GM18526 (cell line): Measurements from ENCODE around the gene ENTHD1.

Source experiments
- POLR2A ChIP-seq: IDR thresholded peaks from 3 replicates; pipeline ENCODE4 v1.6.1; 2011; ENCODE audit not compliant: insufficient read length; ENCODE audit errors: extremely low read depth

The ENTHD1 gene

DNA sequence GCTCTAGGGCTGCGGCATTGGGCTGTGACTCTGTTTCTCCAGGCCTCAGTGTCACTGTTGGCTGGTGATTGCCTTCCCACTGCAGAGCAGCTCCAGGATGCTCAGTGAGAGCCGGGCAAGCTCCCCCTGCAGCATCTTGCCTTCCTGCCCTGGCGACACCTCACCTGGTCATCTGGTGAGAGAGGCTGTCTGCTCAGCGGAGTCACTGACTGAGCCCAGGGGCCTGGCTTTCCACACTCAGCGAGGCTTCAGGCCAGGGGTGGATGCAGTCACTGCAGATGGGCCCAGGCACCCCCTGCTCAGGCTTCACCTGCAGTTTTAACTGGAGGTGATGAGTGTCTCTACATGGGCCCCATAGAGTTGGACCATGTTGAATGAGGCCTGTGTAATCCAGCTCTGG, 186.2 kb downstream of the ENTHD1 start:
- TF ChIP-seq POLR2A, result no peak

GRCh38 chr22:39706376-39707140, 187.0 kb downstream of the ENTHD1 start:
- no peak for TF ChIP-seq POLR2A

DNA sequence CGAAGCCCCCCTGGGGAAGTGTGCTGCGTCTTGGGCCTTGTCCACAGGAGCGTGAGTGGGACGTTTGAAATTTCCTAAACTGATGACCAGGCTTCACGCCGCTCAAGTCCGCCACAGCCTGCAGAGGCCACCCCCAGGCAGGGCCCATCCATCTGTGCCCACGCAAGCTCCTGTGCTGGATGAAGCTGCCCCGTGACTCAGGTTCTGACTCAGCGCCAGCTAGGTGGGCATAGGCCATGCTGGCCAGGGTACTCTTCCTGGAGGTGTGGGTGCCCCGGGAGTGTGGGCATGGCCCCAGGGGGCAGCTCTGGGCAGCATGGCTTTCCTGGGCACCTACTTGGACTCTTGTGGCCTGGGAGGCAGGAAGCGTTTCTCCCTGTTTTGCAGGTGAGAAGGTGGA, 188.2 kb downstream of the ENTHD1 start:
- TF ChIP-seq POLR2A, result no peak

GRCh38 chr22:39703928-39704639, 189.5 kb downstream of the ENTHD1 start:
- TF ChIP-seq POLR2A, result no peak

DNA sequence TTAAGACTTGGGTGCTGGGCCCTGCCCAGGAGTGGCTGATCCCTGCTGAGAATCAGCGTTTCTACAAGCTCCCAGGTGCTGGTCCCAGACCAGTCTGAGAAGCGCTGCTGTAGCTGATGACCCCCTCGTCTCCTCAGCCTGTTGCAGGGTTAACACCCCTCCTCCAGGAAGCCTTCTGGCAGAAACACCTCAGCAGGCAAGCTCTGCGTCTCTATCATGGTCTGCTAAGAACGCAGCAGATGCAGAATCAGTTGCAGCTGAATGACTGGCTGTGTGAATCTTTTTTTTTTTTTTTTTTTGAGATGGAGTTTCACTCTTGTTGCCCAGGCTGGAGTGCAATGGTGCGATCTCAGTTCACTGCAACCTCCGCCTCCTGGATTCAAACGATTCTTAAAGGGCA, 190.5 kb downstream of the ENTHD1 start:
- no peak for TF ChIP-seq POLR2A

DNA sequence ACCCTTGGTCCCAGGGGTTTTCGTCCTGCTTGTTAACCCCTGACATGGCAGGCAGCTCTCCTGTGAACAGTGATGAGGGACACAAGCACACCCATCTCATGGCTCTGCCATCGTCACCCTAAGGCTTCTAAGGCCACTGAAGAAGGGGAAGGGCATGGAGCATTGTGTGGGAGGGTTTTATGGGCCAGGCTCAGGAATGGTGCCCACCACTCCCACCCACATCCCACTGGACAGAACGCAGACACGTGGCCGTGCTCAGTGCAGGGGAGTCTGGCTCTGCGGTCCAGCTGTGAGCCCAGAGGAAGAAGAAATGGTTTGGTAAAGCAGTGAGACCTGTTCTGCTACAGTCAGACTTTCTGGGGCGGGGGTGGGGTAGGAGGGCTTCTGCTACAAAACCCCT, 193.0 kb downstream of the ENTHD1 start:
- TF ChIP-seq POLR2A, result no peak

- TF ChIP-seq POLR2A, result no peak
Measured at GRCh38 chr22:39699631-39700360, 193.8 kb downstream of the ENTHD1 start.

DNA sequence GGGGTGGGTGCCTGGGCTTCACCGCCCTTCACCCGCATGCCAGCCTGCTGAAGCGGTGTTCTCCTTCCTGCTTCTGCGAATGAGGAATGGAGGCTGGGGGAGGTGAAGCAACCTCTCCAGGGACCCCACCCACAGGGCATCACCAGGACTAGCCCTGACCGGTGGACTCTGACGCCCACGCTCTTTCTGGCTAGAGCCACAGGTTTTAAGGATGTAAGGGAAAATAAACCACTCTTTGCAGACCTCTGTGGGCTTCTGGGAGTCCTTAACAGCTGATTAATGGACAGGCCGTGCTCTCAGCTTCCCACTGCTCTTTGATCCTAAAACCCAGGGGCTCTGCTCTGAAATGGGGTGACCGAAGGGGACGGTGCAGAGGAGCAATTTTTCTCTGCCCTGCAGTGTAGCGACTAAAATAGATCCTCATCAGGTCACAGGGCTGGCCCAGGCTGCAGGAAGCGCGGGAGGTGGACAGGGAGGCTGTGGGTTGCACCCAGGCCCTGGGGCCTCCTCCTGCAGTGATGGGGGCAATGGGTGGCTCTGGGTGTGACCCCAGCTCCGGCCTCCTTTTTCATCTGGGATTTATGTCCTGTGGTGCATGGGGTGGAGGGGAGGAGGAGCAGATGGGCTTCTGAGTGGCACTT, 195.7 kb downstream of the ENTHD1 start:
- TF ChIP-seq POLR2A, result no peak

DNA sequence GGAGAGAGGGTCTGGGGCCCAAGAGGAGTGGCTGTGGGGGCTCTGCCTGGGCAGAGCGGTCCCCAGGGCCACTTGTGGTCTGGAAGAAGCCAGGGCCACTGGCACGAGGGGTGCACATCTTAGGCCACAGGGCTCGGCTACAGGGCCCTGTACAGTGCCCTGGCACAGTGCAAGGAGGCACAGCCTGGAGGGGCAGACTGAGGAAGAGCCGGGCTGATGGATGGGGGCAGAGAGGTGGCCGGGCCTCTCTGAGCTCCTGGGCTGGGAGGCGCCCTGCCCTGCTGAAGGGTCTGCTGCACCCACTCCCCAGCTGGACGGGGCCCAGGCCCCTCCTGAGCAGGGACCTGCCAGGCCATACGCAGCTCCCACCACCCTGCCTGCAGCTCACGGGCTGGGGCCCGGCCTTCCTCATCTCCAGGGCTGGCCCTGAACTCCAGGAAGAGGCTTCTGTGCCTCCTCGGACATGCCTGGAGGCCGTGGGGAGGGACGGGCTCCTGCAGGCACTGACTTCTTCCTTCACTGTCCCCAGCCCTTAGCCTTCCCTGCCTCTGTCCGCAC, 199.5 kb downstream of the ENTHD1 start:
- no peak for TF ChIP-seq POLR2A
